Osteocyte (in vitro differentiated cells): ENCODE results near the gene TPCN2. TPM values are rescaled to one million over a fixed set of nuclear protein-coding genes. Genes with fewer than 3 reads are reported as not detected.
"Not testable (repeated sequence)": the region's sequence is repeated elsewhere in the genome, so short reads cannot be mapped to it uniquely, and the experiment has no call there.

Source experiments
- DNase-seq: peaks from one replicate; pipeline ENCODE4 v3.0.0; 2021; ENCODE audit warnings: mixed read lengths; ENCODE audit not compliant: unreplicated experiment; ENCODE audit errors: extremely low spot score
- H3K27ac Mint-ChIP-seq: one replicate; pipeline ENCODE4 v1.8.0; 2021; ENCODE audit warnings: mild to moderate bottlenecking, mixed read lengths; ENCODE audit not compliant: unreplicated experiment
- H3K27me3 Mint-ChIP-seq: one replicate; pipeline ENCODE4 v1.8.0; 2021; ENCODE audit warnings: mixed read lengths; ENCODE audit not compliant: unreplicated experiment
- H3K36me3 Mint-ChIP-seq: one replicate; pipeline ENCODE4 v1.8.0; 2021; ENCODE audit warnings: mixed read lengths; ENCODE audit not compliant: unreplicated experiment
- H3K4me1 Mint-ChIP-seq: one replicate; pipeline ENCODE4 v1.8.0; 2021; ENCODE audit warnings: mixed read lengths; ENCODE audit not compliant: unreplicated experiment
- H3K4me3 Mint-ChIP-seq: one replicate; pipeline ENCODE4 v1.8.0; 2021; ENCODE audit warnings: mild to moderate bottlenecking, moderate library complexity, mixed read lengths; ENCODE audit not compliant: unreplicated experiment
- H3K9me3 Mint-ChIP-seq: one replicate; pipeline ENCODE4 v1.8.0; 2021; ENCODE audit warnings: mixed read lengths; ENCODE audit not compliant: unreplicated experiment
- long read RNA-seq: library from polyadenylated mRNA; unstranded; transcript quantifications from one replicate; pipeline ENCODE4 v2.0.0, GENCODE V29; 2021
- total RNA-seq: library from RNA; stranded (reverse); gene quantifications from 2 replicates; pipeline ENCODE4 v1.2.1, GENCODE V29; 2021
- TF ChIP-seq, protein P1 (sequence below): fragments of 200-600 bp; sonication (generic); IDR thresholded peaks from 2 replicates; pipeline ENCODE4 v1.5.0; 2021; ENCODE audit warnings: antibody characterized with exemption, mild to moderate bottlenecking, moderate library complexity

The TPCN2 gene
- total RNA-seq: 21.0 and 22.4 TPM in 2 replicates
- long read RNA-seq, partial matches to known transcripts: 8 of 11 reads
- long read RNA-seq, other reads (novel, unspliced or antisense): 2 of 11 reads

GRCh38 chr11:69048694-69049489 lies at the start of gene TPCN2:
TPCN2 (plus strand) TSS chr11:69048932; CDS start chr11:69048998, 66 bp downstream.
- TF ChIP-seq, protein P1, sequence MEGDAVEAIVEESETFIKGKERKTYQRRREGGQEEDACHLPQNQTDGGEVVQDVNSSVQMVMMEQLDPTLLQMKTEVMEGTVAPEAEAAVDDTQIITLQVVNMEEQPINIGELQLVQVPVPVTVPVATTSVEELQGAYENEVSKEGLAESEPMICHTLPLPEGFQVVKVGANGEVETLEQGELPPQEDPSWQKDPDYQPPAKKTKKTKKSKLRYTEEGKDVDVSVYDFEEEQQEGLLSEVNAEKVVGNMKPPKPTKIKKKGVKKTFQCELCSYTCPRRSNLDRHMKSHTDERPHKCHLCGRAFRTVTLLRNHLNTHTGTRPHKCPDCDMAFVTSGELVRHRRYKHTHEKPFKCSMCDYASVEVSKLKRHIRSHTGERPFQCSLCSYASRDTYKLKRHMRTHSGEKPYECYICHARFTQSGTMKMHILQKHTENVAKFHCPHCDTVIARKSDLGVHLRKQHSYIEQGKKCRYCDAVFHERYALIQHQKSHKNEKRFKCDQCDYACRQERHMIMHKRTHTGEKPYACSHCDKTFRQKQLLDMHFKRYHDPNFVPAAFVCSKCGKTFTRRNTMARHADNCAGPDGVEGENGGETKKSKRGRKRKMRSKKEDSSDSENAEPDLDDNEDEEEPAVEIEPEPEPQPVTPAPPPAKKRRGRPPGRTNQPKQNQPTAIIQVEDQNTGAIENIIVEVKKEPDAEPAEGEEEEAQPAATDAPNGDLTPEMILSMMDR: no peak
- peaks cover 2% of the 10 kb centered on the region for H3K27me3 Mint-ChIP-seq
- H3K4me1 Mint-ChIP-seq: peaks cover 43% of the 10 kb centered on the region
- H3K4me3 Mint-ChIP-seq: peak within 1 kb of the TSS; percentile 74
- DNase-seq: peak; percentile 97
- no peaks in the 10 kb centered on the region for H3K9me3 Mint-ChIP-seq
- H3K27ac Mint-ChIP-seq: peak within 1 kb of the TSS; percentile 63
- H3K36me3 Mint-ChIP-seq: no peaks in the 10 kb centered on the region

GRCh38 chr11:68999093-68999747 lies 49.5 kb upstream of the TPCN2 start:
- no peaks in the 10 kb centered on the region for H3K27me3 Mint-ChIP-seq
- H3K4me1 Mint-ChIP-seq: peaks cover 64% of the 10 kb centered on the region
- DNase-seq: no peak
- H3K36me3 Mint-ChIP-seq: no peaks in the 10 kb centered on the region
- TF ChIP-seq, protein P1: no peak
- H3K9me3 Mint-ChIP-seq: no peaks in the 10 kb centered on the region
- H3K4me3 Mint-ChIP-seq: no peak overlapping the region
- H3K27ac Mint-ChIP-seq: peak overlapping the region; percentile 97

GRCh38 chr11:68999748-69000355 lies 48.9 kb upstream of the TPCN2 start:
- H3K4me1 Mint-ChIP-seq: peaks cover 61% of the 10 kb centered on the region
- peak overlapping the region; percentile 97 for H3K27ac Mint-ChIP-seq
- H3K36me3 Mint-ChIP-seq: not testable (repeated sequence)

DNA sequence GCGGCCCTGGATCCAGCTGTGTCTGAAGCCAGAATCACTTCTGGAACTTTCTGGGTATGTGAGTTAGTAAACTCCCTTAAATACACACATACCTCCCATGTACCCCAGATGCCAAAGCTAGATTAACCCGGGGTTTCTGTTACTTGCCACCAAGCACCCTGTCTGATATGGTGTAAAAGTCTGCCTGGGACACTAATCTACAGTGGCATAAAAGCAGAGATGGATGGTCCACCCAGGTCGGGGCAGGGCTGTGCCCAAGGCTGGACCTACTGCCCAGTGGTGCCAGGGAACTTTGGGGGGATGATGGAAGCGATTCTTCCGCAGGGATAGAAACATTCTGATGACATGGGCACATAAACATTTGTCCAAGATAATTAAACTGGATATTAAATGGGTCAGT lies 48.3 kb upstream of the TPCN2 start:
- Mint-ChIP-seq H3K4me3 (no peak overlapping the region), H3K27me3 (no peaks in the 10 kb centered on the region), H3K36me3 (peaks cover 2% of the 10 kb centered on the region), H3K4me1 (peaks cover 60% of the 10 kb centered on the region), H3K27ac (peak overlapping the region; percentile 97), H3K9me3 (no peaks in the 10 kb centered on the region)
- DNase-seq: no peak
- TF ChIP-seq, protein P1: no peak

More at GRCh38 chr11:68999748-69000355, 48.9 kb upstream of the TPCN2 start:
- H3K27me3 Mint-ChIP-seq, DNase-seq, H3K4me3 Mint-ChIP-seq, H3K9me3 Mint-ChIP-seq: not testable (repeated sequence)

DNA sequence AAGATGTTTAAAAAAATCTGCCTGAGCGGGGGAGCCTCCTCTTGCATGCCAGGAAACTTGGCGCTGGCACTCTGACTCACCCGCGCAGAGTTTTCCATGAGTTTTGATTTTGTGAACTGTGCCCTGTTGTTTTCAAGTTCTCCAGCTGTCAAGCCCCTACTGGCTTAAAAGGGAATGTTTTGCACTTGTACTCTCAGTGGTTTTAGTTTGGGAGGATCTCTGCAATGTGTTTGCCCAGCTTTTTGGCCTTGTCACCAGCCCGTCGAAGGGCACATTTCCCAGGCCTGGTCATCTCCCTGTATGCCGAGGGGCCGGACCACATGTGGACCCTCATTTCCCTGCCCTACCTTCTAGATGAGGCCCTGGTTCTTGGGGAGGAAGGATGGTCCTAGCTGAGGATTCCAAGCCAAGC lies 47.9 kb upstream of the TPCN2 start:
- H3K27me3 Mint-ChIP-seq: no peaks in the 10 kb centered on the region
- peaks cover 56% of the 10 kb centered on the region for H3K4me1 Mint-ChIP-seq
- DNase-seq: no peak
- H3K4me3 Mint-ChIP-seq: no peak overlapping the region
- H3K27ac Mint-ChIP-seq: peak overlapping the region; percentile 97
- no peaks in the 10 kb centered on the region for H3K9me3 Mint-ChIP-seq
- TF ChIP-seq, protein P1: peak; percentile 69
- peaks cover 5% of the 10 kb centered on the region for H3K36me3 Mint-ChIP-seq
